GM12801 (cell line): ENCODE results near the gene SPAG6.

Experiments
- TF ChIP-seq, protein P1 (sequence below): IDR thresholded peaks from one replicate; pipeline ENCODE4 v1.5.1; 2011; ENCODE audit warnings: control low read depth; ENCODE audit not compliant: insufficient read length; ENCODE audit errors: extremely low read depth

Gene SPAG6

DNA sequence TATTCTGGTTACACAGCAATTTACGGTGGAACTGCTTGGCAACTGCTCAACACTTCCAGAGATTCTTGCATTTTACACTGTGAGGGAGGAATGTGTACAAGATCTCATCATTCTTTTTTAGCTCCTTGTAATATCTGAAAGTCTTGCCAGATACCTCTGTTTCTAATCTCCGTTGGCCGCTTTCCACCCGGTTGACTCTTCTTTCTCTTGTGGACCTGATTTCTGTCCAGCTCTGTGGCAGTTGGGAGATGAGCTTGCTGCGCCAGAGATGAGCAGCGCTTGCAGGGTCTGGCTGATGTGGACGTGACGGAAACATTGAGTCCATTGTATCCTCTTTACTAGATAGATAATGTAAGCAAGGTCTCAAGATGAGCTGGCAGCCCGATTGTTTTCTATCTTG is 27.6 kb downstream of the SPAG6 start:
- TF ChIP-seq, protein P1, sequence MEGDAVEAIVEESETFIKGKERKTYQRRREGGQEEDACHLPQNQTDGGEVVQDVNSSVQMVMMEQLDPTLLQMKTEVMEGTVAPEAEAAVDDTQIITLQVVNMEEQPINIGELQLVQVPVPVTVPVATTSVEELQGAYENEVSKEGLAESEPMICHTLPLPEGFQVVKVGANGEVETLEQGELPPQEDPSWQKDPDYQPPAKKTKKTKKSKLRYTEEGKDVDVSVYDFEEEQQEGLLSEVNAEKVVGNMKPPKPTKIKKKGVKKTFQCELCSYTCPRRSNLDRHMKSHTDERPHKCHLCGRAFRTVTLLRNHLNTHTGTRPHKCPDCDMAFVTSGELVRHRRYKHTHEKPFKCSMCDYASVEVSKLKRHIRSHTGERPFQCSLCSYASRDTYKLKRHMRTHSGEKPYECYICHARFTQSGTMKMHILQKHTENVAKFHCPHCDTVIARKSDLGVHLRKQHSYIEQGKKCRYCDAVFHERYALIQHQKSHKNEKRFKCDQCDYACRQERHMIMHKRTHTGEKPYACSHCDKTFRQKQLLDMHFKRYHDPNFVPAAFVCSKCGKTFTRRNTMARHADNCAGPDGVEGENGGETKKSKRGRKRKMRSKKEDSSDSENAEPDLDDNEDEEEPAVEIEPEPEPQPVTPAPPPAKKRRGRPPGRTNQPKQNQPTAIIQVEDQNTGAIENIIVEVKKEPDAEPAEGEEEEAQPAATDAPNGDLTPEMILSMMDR = no peak

DNA sequence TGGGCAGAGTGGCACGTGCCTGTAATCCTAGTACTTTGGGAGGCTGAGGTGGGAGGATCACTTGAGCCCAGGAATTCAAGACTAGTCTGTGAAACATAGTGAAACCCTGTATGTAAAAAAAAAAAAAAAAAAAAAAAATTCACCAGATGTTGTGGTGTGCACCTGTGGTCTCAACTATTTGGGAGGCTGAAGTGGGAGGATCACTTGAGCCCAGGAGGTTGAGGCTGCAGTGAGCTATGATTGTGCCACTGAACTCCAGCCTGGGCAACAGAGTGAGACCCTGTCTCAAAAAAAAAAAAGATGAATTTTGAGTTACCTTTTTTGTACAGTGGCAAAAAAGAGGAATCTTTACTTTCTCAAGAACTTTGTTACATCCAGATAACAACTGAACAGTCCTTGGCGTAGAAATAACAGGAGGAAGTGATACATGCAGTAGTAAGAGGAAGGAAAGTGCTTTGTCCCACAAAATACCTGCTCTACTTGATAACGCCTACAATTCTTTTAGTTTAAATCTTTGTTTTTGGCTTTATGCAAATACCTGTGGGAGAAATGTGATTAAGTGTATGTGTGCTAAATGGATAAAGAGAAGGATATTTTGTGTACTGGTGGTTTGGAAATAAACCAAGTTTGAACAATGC is 29.3 kb downstream of the SPAG6 start:
- TF ChIP-seq, protein P1 = no peak

DNA sequence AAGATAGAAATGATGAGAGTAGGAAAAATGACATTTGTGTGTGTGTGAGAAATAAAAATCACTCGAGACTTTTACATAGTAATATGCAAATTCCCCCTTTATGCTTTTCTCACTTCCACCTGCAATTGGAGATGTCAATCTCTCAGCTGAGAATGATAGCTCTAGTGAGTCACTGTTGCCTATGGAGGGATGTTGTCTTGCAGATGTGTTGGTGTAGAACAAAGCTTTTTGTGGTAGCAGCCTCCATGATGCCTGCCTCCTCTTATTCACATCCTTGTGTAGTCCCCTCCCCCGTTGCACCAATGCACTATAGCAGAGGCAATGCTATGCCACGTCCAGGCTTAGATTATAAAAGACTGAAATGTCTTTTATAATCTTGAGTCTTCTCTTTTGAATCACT is 33.8 kb downstream of the SPAG6 start:
- TF ChIP-seq, protein P1 = no peak

DNA sequence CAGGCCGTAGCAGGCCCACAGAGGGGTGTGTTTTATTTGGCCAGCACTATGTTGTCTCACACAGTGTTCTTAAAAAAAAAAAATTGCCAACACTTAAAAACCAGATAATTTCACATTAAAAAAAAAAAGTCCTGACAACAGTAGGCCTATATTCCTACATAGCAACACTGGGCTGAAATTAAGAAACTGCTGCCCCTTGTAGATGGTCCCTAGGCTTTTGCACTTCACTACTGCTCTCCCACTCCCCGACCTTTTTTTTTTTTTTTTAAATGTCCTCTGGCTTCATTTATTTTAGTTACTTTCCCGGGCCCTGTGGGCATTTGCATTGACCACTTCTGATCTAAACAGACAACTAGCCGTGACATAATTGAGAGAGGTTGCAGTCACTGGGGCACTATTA is 36.0 kb downstream of the SPAG6 start:
- TF ChIP-seq, protein P1 = no peak

DNA sequence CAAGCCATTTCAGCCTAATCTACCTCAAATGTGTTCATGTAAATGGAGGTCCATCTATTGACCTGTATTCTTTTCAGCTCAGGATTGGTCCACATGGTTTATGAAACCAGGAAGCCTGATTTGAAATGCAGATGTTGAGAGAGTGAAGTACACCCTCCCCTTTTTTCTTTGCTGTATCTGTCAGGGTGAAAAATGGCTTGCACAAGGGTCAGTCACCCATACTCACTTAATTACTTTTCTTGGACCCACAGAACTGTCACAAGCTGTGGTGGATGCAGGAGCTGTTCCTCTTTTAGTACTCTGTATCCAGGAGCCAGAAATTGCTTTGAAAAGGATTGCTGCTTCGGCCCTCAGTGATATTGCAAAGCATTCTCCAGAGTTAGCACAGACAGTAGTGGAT is 41.2 kb downstream of the SPAG6 start:
- TF ChIP-seq, protein P1 = no peak

DNA sequence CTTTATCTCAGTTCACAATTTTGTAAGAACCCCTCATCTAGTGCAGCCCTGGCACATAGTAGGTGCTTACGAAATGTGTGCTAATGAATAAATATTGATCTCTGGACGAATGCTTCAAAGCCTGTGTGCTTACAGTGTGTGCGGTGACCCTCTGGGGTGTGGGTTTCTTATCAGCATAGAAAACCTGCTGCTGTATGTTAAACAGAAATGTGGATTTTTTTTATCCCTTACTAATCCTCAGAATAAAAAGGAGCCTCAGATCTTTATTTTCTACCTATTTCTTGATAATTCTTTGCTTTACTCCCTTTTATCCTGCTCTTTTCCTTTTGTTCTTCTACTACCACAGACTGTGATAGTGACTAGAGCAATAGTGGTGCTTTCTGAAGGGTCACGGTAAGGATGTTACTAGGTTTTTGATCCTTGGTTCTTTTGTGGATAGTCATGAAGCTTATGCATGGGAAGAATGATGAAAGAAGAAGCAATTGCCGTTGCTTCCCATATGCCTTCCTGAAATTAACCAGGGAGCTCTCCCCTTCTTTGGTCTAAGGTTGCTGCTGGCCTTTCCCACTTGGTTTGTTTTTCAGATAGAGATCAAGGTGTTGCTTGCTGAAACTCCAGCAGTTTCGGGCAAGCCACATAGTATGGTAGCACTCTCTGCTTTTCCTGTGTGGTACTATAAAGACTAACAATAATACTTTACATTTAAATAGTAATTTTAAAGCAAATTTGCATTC is 44.7 kb downstream of the SPAG6 start:
- TF ChIP-seq, protein P1 = no peak

DNA sequence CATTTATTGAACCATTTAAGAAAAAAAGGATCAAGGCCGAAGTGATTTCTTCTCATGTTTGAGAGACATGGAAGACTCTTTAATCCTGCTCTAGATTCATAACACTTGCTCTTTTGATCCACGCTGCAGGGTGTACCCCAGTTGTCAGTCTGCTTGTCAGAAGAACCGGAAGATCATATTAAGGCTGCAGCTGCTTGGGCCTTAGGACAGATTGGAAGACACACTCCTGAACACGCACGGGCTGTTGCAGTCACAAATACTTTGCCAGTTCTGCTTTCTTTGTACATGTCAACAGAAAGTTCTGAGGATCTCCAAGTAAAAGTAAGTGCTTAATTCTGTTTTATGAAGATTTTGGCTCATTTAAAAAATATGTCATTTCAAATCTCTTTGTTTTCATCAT is 46.3 kb downstream of the SPAG6 start:
- TF ChIP-seq, protein P1 = no peak
